Mucosa of gallbladder (tissue), 1 donor: Measurements from ENCODE around the gene TSR3. TPM values are rescaled to one million over a fixed set of nuclear protein-coding genes. Genes with fewer than 3 reads are reported as not detected.
"Not testable (repeated sequence)": the region's sequence is repeated elsewhere in the genome, so short reads cannot be mapped to it uniquely, and the experiment has no call there.

Experiments
- DNase-seq: peaks from one replicate; pipeline ENCODE4 v3.0.0-alpha.2; 2020; ENCODE audit warnings: low spot score
- total RNA-seq: library from RNA; stranded (reverse); gene quantifications from one replicate; pipeline ENCODE4 v1.2.1, GENCODE V29; 2021
- donor health status: DM: no; HTN: no; CAD: no.

The TSR3 gene
- total RNA-seq, 1 donor from 2014 or later: 51.2 TPM

DNA sequence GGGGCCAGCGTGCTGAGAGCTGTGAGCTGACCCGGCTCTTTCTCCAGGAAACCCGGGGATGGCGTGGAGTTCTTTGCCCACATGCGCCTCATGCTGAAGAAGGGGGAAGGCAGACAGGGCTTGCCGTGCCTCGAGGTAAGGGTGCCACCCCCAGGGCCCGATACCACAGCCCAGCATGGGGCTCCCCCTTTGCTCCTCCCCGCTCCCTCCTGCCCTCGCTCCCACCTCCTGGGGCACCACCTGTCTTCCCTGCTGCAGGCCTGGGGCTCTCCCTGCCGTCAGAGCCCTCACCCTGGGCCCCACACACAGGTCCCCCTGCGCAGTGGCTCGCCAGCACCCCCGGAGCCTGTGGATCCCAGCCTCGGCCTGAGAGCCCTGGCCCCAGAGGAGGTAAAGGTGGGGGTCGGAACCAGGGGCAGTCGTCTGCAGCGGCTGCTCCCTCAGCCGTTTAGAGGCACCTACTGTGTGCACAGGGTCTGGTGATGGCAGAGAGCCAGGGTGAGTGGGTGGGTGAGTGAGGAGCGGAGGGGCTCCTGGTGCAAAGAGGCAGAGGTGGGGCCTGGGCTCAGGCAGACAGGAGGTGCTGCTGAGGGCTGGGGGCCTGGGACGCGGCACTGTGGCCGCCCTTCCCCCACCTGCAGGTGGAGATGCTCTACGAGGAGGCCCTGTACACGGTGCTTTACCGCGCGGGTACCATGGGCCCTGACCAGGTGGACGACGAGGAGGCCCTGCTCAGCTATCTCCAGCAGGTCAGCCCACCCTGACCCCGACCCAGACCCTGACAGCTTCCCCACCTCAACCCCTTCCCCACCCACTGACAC is 12.6 kb downstream of the TSR3 start:
- DNase-seq: no peak

DNA sequence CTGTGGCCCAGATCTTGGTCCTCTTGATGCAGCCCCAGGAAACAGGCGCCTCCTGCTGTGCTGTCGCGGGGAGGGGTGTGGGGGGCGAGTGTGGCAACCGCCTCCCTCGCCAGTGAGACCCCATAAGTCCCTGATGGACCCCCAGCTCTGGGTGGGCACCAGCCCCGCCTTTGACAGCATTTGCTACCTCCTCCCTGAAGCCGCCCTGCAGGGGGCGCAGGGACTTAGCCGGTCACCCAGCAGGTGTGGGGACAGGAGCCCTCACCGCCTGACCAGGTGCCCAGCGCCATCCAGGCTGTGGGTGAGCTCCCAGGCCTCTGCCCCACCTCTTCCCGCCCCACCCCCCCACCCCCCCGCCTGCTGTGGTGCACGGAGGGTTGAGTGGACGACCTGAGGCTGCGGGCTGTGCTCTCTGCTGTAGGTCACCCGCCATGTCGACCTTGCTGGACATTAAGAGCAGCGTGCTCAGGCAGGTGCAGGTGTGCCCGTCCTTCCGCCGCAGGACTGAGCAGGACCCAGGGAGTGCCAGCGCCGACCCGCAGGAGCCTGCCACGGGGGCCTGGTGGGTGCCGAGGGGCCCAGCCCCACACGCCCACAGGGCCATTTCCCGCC is 13.5 kb downstream of the TSR3 start:
- DNase-seq: no peak

DNA sequence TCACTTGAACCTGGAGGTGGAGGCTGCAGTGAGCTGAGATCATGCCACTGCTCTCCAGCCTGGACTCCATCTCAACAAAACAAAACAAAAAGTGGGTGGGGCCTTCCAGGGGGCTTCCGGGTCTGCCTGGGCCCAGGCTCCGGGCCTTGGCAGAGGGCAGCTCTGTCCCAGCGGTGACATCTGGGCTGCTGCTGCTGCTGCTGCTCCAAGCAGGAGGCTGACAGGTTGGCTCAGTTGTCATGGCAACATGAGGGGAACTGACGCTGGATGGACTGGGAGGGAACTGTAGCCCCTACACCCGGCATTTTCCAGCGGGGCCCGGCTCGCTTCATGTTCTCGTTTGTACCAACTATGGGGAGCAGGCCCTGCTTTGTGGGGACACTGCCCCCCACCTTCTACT is 14.2 kb downstream of the TSR3 start:
- no peak for DNase-seq

DNA sequence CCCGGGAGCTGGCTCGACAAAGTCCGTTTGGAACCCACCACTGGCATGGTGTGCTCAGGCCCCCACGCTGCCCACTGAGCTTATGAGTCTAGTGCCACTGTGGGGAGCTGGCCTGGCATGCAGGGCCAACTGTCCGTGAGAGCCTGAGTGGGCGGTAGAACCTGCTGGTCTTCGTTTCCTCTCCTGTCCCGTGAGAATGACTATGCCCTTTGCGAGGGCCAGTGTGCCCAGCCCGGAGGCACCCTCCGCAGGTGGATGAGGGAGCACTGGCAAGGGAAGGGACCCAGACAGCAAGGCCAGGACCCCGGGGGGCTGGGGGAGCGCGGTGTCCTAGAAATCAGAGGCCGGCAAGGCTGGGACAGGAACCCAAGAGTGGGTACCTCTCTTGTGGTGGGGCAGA is 15.1 kb downstream of the TSR3 start:
- no peak for DNase-seq

DNA sequence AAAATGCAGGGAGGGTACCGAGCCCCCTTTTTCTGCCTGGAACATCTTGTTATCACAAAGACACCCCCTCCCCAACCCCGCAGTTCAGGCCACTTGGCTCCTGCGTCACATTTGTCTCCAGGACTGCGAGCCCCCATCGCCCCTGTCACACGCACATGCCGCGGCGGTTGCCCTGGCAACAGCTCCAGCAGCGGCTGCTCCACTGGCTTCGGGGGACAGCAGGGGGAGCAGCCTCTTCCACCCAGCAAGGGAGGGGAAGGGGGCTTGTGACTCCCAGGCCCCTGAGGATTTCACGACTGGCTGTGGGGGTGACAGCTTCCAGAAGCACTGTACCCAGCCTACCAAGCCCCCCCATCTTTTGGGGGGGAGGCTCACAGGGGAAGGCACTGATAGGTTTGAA is 15.7 kb downstream of the TSR3 start:
- no peak for DNase-seq

DNA sequence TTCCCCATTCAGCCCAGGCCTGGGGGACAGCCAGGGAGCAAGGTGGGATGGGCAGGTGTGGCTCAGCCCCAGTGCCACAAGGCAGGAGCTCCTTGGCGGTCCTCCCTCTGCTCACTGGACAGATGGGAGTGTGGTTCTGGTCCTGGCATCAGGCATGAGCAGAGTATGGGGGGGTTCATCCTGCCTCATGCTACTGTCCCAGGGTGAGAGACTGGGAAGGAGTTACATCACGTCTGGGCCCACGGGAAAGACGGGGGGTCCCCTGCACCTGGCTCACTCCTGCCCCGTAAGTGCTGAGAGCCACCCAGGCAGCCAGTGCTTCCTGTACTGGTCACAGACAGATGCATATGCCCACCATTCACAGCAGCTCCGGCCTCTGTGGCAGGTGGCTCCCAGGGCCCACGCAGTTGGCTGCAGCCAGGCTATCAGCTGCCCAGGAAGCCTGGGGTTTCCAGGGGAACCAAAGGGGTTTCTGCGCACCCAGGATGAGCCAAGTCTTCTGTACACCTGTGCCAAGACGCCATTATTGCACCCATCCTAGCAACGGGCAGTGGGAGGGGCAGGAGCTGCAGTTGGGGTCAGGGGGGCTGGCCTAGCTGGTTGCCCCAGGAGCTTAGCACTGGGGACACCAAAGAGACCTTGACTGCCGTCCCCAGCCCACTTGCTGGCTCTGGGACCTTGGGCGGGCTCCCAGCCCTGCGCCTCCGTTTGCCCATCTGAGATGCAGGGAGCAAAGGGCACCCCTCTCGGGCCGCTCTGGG is 16.3 kb downstream of the TSR3 start:
- DNase-seq: no peak

DNA sequence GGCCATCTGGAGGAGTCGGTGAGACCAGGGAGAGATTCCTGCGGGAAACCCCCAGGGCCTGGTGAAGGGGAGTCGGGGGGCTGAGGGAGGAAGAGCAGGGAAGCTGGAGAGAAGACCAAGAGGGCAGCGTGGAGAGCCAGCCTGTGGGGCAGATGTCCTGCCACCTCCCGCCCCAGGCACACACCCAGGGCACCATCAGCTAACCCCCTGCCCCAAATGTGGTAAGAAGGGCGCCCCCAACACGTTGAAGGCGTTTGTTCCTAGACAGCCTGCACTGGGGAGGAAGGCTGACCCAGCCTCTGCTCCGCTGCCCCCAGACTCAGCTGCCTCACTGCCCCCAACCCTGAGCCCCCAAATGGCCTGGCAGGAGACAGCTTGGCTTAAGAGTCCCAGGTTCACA is 16.9 kb downstream of the TSR3 start:
- no peak for DNase-seq

DNA sequence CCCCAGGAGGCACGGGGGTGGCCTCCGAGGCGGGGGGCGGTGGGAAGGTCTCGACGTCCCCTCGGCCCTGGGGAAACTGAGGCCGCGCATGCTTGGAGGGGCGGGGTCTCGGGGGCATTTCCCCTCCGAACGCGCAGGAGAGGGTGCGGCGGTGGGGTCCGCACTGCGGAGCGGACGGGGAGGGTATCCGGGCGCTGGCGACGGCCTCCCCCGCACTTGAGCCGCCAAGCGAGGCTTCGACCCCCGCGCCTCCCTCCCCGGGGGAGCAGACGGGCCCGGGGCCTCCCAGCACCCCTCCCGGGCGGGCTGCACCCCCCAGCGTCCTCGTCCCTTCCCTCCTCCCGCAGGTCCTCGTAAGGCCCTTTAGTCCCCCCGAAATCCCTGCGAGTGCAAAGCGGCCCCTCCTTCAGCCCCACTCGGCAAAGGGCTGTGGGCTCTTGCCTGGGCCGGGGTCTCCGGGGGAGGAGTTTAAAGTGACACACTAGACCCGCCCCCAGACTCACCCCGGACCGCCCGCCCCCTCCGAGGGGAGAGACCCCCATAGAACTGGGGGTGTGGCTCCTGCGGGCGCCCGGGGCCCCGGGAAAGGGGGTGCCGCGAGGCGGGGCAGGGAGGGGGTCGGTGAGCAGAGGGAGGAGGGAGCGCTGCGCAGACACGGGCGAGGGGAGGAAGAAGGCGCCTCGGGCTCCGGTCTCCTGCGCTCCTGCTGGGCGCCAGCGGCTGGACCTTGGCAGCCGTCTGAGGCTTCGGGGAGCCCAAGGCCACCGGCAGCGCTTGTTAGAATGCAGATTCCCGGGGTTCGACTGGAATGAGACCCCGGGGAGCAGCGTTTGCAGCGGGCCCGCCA is 17.6 kb downstream of the TSR3 start:
- no peak for DNase-seq

DNA sequence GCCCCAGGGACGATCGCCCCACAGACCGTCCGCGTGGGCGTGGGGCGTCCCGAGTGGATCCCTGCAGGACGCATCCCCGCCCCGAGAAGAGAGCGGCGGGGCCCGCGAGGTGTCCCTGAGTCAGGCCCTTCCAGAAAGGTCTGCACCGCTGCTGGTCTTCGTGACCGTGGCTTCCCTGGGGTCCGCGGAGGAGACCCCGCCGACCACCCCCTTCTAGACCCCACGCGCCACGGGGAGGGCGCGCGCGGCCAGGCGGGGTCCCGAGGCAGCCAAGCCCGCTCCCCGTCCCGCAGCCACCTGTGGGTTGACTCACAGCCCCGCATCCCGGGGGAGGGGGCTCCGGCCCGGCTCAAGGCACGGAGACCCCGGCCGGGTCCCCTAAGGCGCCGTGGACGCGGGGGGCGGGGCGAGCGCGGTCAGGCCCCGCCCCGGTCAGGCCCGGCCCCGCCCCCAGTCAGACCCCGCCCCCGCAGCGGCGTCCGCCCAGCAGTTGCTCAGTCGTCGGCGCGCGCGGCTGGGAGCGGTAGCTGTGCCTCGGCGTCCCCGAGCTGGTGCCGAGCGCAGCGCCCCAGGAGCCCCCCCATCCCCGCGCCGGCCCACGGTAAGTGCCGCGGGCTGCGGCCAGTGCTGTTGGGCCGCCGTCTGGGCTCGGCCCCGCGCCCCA is 18.4 kb downstream of the TSR3 start, which contains the start of gene BAIAP3:
BAIAP3 (plus strand) TSS at position 497 of the 664 bp plus-strand sequence. CDS start 4,905 bp downstream, outside the sequence.
- DNase-seq: no peak

DNA sequence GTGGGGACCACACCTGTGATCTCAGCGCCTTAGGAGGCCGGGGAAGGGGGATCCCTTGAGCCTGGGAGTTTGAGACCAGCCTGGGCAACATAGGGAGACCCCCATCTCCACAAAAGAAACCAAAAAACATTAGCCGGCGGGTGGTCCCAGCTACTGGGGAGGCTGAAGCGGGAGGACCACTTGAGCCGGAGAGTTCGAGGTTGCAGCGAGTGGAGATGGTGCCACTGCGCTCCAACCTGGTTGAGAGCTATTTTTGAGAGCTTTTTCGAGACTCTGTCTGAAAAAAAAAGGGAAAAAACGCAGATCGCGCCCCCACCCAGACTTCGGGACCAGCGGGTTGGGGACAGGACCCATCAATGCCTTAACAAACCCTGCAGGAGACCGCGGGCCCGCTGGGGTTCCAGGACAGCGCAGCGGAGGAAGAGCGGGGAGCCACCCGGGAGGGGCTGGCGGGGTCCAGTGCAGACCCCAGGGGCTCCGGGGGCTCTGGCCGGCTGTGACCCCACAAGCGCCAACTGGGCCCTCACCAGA is 19.0 kb downstream of the TSR3 start:
- no peak for DNase-seq

DNA sequence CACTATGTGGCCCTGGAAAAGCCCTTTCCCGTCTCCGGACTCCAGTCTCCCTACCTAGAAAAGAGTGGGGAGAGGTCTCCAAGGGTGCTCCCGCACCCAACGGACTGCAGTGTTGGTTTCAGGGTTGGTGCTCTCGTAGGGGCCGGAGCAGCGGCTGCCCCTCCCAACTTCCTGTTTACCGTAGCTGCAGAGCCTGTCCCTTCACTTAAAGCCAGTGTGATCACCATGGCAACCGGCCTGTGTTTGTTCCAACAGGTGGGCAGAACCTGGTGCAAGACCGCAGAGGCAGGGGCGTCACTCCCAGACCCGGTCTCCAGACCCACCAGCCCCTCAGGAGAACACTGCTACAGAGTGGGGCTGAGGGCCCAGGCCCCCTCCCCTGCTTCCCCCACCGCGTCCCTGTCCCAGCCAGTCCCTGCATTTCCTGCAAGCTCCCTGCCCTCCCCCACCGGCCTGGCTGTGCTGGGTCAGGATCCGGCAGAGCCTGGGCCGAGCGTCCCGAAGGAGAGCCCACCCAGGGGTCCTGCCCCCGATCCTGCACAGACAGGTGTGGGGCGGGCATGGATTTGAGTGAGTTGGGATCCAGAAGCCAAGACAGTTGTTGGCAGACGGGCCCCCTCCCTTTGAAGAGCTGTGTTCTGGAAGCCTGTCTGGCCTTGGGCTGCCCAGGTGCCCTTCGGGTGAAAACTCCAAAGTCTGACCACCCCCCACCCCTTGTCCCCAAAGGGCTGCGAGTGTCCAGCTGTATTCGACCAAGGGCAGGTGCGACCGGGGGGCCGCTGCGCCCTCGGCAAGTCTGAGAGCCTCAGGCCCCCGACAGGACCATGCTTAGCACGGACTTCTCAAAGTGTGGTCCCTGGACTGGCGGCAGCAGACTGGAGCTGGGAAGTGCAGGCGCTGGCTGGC is 19.7 kb downstream of the TSR3 start:
- peak; percentile 46 for DNase-seq

DNA sequence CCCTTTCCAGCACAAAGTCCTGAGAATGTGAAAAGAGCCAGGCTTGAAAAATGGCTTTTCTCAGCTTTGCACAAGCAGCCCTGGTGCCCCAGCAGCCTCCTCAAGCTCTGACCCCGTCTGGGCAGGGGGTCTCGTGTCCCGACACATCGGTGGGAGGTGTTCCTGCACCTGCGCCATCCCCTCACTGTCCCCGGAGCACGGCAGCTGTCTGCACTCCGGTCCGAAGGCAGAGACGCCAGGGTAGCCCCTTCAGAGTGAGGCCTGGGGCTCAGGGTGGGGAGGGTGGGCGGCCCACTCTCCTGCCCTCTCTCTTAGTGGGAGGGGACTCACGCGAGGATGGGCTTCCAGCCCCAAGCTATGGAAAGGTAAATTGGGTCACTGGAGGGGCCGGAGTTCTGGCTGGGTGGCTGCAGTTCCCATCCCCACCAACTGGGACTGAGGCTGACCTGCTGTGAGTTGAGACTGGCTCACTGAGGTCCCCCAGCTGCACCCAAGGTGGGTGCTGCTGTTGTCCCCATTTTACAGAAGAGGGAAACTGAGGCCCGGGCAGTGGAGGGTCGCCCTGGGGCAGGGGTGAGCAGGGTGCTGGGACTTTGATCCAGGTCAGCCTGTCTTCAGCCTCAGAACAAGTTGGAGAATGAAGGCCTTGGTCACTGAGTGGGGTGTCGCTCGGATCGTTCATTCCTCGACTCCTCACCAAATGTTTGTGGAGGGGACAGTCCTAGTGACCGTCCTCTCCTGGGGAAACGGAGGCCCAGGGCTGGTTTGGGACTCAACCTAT is 20.6 kb downstream of the TSR3 start:
- no peak for DNase-seq

DNA sequence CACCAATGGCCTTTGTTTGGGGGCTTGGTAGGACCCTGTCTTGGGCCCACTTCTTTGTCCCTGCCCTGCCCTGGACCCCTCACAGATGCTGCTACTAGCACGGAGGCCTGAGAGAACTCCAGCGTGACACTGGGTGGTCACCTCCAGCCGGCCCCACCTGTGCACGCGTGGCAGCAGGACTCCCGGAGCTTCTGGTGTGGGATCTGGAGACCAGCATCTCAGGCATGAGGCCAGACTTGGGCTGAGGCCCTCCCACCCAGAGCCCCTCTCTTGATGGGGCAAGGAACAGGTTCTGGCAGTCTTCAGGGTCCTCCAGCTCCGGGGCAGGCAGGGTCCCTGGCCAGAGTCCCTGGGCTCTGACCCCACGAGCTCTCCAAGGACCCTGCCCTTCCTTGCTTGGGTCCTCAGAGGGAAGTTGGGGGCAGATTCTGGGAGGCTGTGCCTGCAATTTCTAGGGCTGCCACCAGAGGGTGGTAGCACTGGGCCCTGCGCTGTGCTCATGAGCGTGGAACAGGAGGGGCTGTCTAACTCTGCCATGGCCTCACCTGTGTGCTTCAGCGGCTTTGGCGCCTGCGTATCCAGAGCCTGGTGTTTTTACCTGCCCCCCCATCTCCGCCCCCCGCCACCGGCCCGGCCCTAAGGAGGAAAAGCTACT is 21.3 kb downstream of the TSR3 start:
- DNase-seq: no peak

DNA sequence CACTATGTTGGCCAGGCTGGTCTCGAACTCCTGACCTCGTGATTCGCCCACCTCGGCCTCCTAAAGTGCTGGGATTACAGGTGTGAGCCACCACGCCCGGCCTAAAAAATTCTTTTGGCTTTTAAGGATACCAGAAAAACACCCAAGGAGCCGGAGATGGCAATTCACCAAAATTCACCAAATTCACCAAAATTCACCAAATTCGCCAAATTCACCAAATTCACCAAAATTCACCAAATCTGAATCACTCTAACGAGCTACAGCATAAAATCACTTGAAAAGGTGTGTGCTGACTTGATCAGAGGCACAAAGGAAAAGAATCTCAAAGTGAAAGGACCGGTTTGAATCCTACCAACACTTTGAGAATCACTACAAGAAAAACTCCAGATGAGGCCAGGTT is 22.7 kb downstream of the TSR3 start:
- not testable (repeated sequence) for DNase-seq

DNA sequence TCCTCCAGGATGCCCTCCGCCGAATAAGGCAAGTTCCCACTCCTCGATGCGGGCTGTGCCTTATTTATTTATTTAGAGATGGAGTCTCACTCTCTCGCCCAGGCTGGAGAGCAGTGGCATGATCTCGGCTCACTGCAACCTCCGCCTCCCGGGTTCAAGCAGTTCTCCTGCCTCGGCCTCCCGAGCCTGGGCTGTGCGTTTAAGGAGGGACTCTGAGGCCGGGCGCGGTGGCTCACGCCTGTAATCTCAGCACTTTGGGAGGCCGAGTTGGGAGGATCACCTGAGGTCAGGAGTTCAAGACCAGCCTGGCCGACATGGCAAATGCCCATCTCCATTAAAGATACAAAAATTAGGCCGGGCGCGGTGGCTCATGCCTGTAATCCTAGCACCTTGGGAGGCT is 23.5 kb downstream of the TSR3 start:
- not testable (repeated sequence) for DNase-seq

DNA sequence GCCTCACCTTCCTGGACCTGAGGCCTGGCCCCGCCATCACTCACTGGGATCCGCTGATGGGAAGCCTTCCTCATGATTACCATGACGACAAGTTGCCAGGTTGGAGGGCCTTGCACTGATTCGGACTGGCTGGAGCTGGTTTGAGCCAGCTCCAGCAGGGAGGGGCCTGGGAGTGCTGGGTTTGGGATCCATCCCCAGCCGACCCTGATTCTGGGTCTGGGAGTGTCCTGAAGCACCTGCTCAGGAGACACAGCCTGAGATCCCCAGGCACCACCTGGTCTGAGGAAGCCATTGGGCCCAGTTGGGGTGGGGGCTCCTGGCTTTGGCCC is 24.1 kb downstream of the TSR3 start:
- DNase-seq: no peak

DNA sequence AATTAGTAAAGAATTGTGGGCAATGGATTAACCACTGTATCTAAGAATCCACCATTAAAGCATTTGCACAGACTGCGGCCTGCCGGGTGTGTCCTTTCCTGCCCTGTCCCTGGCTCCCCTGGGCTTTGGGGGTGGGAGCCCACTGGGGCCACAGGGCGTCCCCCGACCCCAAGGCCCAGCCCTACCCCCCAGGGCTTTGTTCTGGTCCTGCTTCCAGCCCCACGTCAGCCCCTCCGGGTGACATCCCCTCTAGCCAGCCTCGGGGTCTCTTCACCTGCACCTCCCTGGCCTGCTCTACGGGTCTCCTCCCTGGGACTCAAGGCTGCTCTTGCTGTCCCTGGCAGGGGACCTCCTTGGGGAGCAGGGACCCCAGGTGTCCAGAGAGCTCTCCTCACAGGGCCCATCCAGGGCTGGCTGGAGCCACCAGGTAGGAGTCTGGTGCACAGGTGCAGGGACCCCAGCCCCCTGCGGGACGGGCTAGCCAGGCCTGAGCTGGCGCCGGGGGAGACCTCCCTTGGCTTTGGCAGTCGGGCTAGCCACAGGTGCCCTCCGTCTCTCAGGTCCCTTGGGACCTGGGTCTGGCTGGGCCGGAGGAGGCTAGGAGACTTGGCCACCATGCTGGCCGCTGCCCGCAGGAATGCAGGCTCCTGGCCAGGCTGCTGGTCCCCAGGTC is 24.6 kb downstream of the TSR3 start:
- no peak for DNase-seq

DNA sequence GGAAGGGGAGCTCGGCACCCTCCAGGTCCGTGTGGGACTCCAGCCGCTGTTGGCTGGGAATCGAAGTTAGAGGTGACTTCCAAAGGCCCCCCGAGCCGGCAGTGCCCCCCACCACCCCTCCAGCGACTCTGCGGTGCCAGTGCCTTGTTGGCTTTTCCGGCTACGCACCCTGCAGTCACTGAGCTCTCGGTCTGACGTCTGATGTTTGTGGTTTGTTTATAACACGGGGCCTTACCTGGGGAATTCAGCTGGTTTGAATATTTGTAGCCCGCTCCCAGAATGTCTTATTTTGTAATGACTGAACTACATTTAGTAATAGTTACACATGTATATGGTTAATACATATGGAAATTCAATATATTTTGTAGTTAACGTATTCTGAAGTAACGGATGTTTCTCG is 25.3 kb downstream of the TSR3 start:
- DNase-seq: no peak
